K562 (cell line): ENCODE data around the gene CXCR5. TPM values are rescaled to one million over a fixed set of nuclear protein-coding genes. Genes with fewer than 3 reads are reported as not detected.

Experiments used
- ATAC-seq: fragments of 200-7000 bp; cut with Tn5 transposase; 3 replicates; pipeline ENCODE4 v1.9.1; 2020; ENCODE audit warnings: moderate library complexity
- BruUV-seq: library from RNA; stranded (reverse); fragments of 400-500 nt; replicated peaks from 2 replicates; lab custom pipeline; 2021; lab: Mats Ljungman, UMichigan
- CTCF ChIA-PET: fragments of 300-600 bp; formaldehyde crosslinking; extraction: SDS; loops from one replicate; lab custom pipeline; 2021; ENCODE audit warnings: low intra/inter-chr PET ratio; lab: Yijun Ruan, JAX
- POLR2A ChIA-PET: fragments of 300-600, 350-650 bp; sonication (Branson Sonifier 250); formaldehyde crosslinking; extraction: SDS; loops from one replicate; lab custom pipeline; 2021; ENCODE audit warnings: antibody characterized with exemption, inconsistent platforms; lab: Yijun Ruan, JAX
- DNase-seq, 4 experiments: peaks; one replicate each; pipeline versions ENCODE4 v3.0.0 to v3.0.0-alpha.2; 2011 to 2018; ENCODE audit warnings: low spot score in 3 of 4, mixed read lengths in 3 of 4; ENCODE audit errors: extremely low read depth in 1 of 4
- FAIRE-seq: peaks from 2 replicates; lab custom pipeline; 2011; peaks lifted over from hg19 to GRCh38; lab: Jason Lieb, UNC
- H2AFZ ChIP-seq: 2 replicates; pipeline ENCODE4 v1.6.0; 2011; ENCODE audit warnings: low read depth, low read length, control low read depth, inconsistent platforms
- H3K27ac ChIP-seq: fragments of 200-600 bp; 3 replicates; pipeline ENCODE4 v1.8.0; 2011; ENCODE audit warnings: low read depth, mild to moderate bottlenecking, control low read depth, inconsistent platforms, low read length, moderate library complexity, mixed read lengths; ENCODE audit errors: extremely low read depth
- H3K27me3 ChIP-seq, 2 experiments: fragments of 300-600 bp in 1 of 2; 2 replicates in 1 of 2; 3 replicates in 1 of 2; pipeline versions ENCODE4 v1.6.0 to v1.8.0; 2011; ENCODE audit warnings: inconsistent platforms in 2 of 2, low read length in 2 of 2, mild to moderate bottlenecking in 1 of 2, mixed read lengths in 1 of 2, moderate library complexity in 1 of 2; ENCODE audit not compliant: control insufficient read depth in 2 of 2, insufficient read depth in 2 of 2
- H3K36me3 ChIP-seq: fragments of 300-600 bp; 3 replicates; pipeline ENCODE4 v1.8.0; 2011; ENCODE audit warnings: mild to moderate bottlenecking, low read length, inconsistent platforms; ENCODE audit not compliant: control insufficient read depth, insufficient read depth
- H3K4me1 ChIP-seq, 2 experiments: fragments of 200-600 bp in 1 of 2; replicated peaks in 1 of 2; 2 replicates in 1 of 2; 3 replicates in 1 of 2; pipeline versions ENCODE4 v1.5.1 to v1.8.0; 2011; ENCODE audit warnings: inconsistent platforms in 2 of 2, low read length in 2 of 2, mild to moderate bottlenecking in 1 of 2, mixed read lengths in 1 of 2, moderate library complexity in 1 of 2; ENCODE audit not compliant: control insufficient read depth in 2 of 2, insufficient read depth in 2 of 2
- H3K4me2 ChIP-seq: 2 replicates; pipeline ENCODE4 v1.6.1; 2011; ENCODE audit warnings: low read length, control low read depth, inconsistent platforms, mixed read lengths; ENCODE audit not compliant: insufficient read depth
- H3K4me3 ChIP-seq: fragments of 200-600 bp; sonication (generic), shearing (Covaris generic); 2 replicates; pipeline ENCODE4 v1.5.1; 2016; ENCODE audit warnings: control low read depth, inconsistent platforms
- H3K79me2 ChIP-seq: fragments of 200-600 bp; 3 replicates; pipeline ENCODE4 v1.8.0; 2011; ENCODE audit warnings: low read length, inconsistent platforms; ENCODE audit not compliant: control insufficient read depth, insufficient read depth
- H3K9ac ChIP-seq, 2 experiments: 2 replicates each; pipeline versions ENCODE4 v1.6.0 to v1.6.1; 2011; ENCODE audit warnings: low read depth in 2 of 2, low read length in 2 of 2, control low read depth in 1 of 2, inconsistent platforms in 1 of 2, mild to moderate bottlenecking in 1 of 2, mixed read lengths in 1 of 2; ENCODE audit not compliant: insufficient read depth in 1 of 2
- H3K9me1 ChIP-seq: one replicate; pipeline ENCODE4 v1.6.0; 2011; ENCODE audit warnings: inconsistent platforms, mild to moderate bottlenecking, low read length, moderate library complexity; ENCODE audit not compliant: control insufficient read depth, insufficient read depth
- H3K9me3 ChIP-seq: replicated peaks from 2 replicates; pipeline ENCODE4 v1.5.1; 2011; ENCODE audit warnings: low read depth, low read length, inconsistent platforms; ENCODE audit not compliant: control insufficient read depth, insufficient read depth
- H4K20me1 ChIP-seq: replicated peaks from 2 replicates; pipeline ENCODE4 v1.6.1; 2011; ENCODE audit warnings: low read length, inconsistent platforms, mixed read lengths; ENCODE audit not compliant: control insufficient read depth, insufficient read depth
- GTF2A2 ChIP-seq: IDR thresholded peaks from 2 replicates; pipeline ENCODE4 v1.6.1; 2016; ENCODE audit warnings: mild to moderate bottlenecking, missing genetic modification characterization, missing compliant biosample characterization
- HNRNPL ChIP-seq: fragments of 200-400 bp; formaldehyde crosslinking; IDR thresholded peaks from 2 replicates; pipeline ENCODE4 v1.6.1; 2017; ENCODE audit warnings: low read depth, mild to moderate bottlenecking, low read length
- RBFOX2 ChIP-seq: fragments of 200-400 bp; formaldehyde crosslinking; IDR thresholded peaks from 2 replicates; pipeline ENCODE4 v1.6.1; 2017; ENCODE audit warnings: low read depth, mild to moderate bottlenecking, low read length, moderate library complexity
- TGIF2 ChIP-seq: sonication (generic); formaldehyde crosslinking; IDR thresholded peaks from 2 replicates; pipeline ENCODE4 v1.8.1; 2022; ENCODE audit warnings: mild to moderate bottlenecking, missing genetic modification reagents, moderate library complexity
- ZFX ChIP-seq: sonication (generic); formaldehyde crosslinking; IDR thresholded peaks from 2 replicates; pipeline ENCODE4 v1.8.0; 2022; ENCODE audit warnings: mild to moderate bottlenecking, missing genetic modification reagents, moderate library complexity
- WGBS: fragments of 100-300 bp; shearing (Covaris generic); methylation state at CpG from one replicate; pipeline ENCODE4 v1.1.6; 2016; ENCODE audit warnings: low coverage, mixed read lengths; ENCODE audit not compliant: insufficient coverage; ENCODE audit errors: missing lambda C conversion rate; 5-methylcytosine and 5-hydroxymethylcytosine counted together
- in situ Hi-C: fragments of 300-500 bp; cut with MboI; formaldehyde crosslinking; loops from 4 replicates; pipeline ENCODE4 v1.15.0; 2018; ENCODE audit warnings: inconsistent platforms, mixed read lengths
- intact Hi-C: fragments of 100-400 bp; cut with micrococcal nuclease; formaldehyde crosslinking; loops from 2 replicates; pipeline ENCODE4 v1.14.2; 2022
- polyA plus RNA-seq, 8 experiments: library from polyadenylated mRNA; depleted of rRNA in 4 of 8; stranded (reverse) in 5 of 8; unstranded in 3 of 8; fragments of >200 nt; fragmentation: Nextera tagmentation in 2 of 8; fragmentation: Illumina TruSeq in 1 of 8; extraction: Ambion mirVana in 2 of 8; extraction: Trizol in 1 of 8; gene quantifications; 2 replicates each; pipeline versions ENCODE4 v1.2.1 to v1.2.3, GENCODE V29; 2011 to 2014; ENCODE audit warnings: inconsistent platforms in 1 of 8, missing spikeins in 1 of 8
- total RNA-seq, 7 experiments: library from RNA; depleted of rRNA in 6 of 7; stranded (reverse); fragments of >200 nt in 6 of 7; fragmentation: Illumina TruSeq in 2 of 7; extraction: Trizol in 2 of 7; gene quantifications; 2 replicates each; pipeline versions ENCODE4 v1.2.1 to v1.2.3, GENCODE V29; 2011 to 2021; ENCODE audit warnings: low replicate concordance in 1 of 7
- TF ChIP-seq, protein P1 (sequence below): sonication (generic); formaldehyde crosslinking; IDR thresholded peaks from 2 replicates; pipeline ENCODE4 v1.8.0; 2022; ENCODE audit warnings: missing genetic modification reagents, mild to moderate bottlenecking, moderate library complexity, borderline replicate concordance
- TF ChIP-seq, protein P2 (sequence below): sonication (generic); formaldehyde crosslinking; IDR thresholded peaks from 2 replicates; pipeline ENCODE4 v1.8.0; 2022; ENCODE audit warnings: mild to moderate bottlenecking, missing genetic modification reagents, borderline replicate concordance
- TF ChIP-seq, protein P3 (sequence below): sonication (generic); formaldehyde crosslinking; IDR thresholded peaks from 2 replicates; pipeline ENCODE4 v1.8.1; 2023; ENCODE audit warnings: mild to moderate bottlenecking, missing genetic modification reagents

Gene CXCR5
- total and polyA plus RNA-seq, 9 of the 15 experiments (the other 6 are each of a cell fraction or from before 2014, with no cell fraction given), result 0.03 to 0.06 TPM; not detected in 7

DNA sequence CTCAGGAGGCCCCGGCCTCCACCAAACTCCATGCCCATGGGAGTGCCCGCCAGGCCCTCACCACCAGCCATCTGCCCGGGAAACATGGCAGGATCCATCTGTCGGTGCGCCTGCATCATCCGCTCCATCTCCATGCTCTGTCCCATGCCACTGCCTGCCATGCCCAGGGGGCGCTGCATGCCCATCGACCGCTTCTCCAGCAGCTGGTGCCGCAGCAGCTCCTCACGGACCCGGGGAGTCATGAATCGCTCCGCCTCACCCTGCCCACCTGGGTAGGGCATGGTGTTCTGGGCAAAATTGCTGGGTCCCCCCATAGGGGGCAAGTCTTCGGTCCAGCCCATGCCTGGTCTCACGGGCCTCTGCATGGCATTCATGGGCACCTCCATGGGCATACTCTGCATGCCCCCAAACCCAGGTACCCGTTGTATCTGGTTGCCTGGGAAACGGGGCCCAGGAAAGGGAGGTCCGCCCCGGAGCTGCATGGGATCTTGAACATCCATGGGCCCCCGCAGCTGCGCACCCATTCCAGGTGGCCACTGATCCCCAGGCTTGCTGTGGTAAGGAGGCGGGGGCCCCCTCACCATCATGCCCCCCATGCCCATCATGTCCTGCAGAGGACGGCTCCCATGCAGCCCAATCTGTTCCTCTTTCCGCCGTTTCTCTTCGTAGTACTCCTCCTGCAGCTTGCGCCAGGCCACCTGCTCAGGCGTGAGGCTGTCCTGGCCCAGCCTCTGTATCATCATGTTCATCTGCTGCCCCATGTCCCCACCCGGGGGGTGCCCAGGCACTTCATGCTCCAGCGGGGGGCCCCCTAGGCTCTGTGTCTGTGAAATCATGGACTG is 18.0 kb downstream of the CXCR5 start:
- BruUV-seq, result no TSS peak
- intact Hi-C loops, result no loop called here

More for the DNA sequence above, 18.0 kb downstream of the CXCR5 start:
- Histone ChIP-seq H3K27ac (no peak overlapping the region), H3K4me3 (no peak overlapping the region), H3K9me3 (no peaks in the 10 kb centered on the region; the same call in 1 of the 2 replicates), H3K9me1 (no peaks in the 10 kb centered on the region), H3K9ac (no peak overlapping the region), H4K20me1 (no peaks in the 10 kb centered on the region), H3K4me2 (no peak overlapping the region), H3K36me3 (peaks cover 51% of the 10 kb centered on the region; the same call in 2 of the 3 replicates), H3K27me3 (no peaks in the 10 kb centered on the region), H3K79me2 (no peaks in the 10 kb centered on the region), H2AFZ (no peak overlapping the region), H3K4me1 (peaks cover 0 to 30% of the 10 kb centered on the region in 2 experiments; a peak in 2 of 5 replicates)
- TF ChIP-seq, protein P1, sequence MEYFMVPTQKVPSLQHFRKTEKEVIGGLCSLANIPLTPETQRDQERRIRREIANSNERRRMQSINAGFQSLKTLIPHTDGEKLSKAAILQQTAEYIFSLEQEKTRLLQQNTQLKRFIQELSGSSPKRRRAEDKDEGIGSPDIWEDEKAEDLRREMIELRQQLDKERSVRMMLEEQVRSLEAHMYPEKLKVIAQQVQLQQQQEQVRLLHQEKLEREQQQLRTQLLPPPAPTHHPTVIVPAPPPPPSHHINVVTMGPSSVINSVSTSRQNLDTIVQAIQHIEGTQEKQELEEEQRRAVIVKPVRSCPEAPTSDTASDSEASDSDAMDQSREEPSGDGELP (CRISPR knock-in tag), result 0 out of 2 replicates have a peak, but pooled peaks have one; percentile 15
- TF ChIP-seq RBFOX2 (0 out of 2 replicates have a peak, but pooled peaks have one; percentile 4), TGIF2 (CRISPR knock-in tag) (no peak), HNRNPL (0 out of 2 replicates have a peak, but pooled peaks have one; percentile 43), GTF2A2 (tag) (no peak), ZFX (no peak)
- TF ChIP-seq, protein P2, sequence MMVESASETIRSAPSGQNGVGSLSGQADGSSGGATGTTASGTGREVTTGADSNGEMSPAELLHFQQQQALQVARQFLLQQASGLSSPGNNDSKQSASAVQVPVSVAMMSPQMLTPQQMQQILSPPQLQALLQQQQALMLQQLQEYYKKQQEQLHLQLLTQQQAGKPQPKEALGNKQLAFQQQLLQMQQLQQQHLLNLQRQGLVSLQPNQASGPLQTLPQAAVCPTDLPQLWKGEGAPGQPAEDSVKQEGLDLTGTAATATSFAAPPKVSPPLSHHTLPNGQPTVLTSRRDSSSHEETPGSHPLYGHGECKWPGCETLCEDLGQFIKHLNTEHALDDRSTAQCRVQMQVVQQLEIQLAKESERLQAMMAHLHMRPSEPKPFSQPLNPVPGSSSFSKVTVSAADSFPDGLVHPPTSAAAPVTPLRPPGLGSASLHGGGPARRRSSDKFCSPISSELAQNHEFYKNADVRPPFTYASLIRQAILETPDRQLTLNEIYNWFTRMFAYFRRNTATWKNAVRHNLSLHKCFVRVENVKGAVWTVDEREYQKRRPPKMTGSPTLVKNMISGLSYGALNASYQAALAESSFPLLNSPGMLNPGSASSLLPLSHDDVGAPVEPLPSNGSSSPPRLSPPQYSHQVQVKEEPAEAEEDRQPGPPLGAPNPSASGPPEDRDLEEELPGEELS (CRISPR knock-in tag), result no peak
- TF ChIP-seq, protein P3, sequence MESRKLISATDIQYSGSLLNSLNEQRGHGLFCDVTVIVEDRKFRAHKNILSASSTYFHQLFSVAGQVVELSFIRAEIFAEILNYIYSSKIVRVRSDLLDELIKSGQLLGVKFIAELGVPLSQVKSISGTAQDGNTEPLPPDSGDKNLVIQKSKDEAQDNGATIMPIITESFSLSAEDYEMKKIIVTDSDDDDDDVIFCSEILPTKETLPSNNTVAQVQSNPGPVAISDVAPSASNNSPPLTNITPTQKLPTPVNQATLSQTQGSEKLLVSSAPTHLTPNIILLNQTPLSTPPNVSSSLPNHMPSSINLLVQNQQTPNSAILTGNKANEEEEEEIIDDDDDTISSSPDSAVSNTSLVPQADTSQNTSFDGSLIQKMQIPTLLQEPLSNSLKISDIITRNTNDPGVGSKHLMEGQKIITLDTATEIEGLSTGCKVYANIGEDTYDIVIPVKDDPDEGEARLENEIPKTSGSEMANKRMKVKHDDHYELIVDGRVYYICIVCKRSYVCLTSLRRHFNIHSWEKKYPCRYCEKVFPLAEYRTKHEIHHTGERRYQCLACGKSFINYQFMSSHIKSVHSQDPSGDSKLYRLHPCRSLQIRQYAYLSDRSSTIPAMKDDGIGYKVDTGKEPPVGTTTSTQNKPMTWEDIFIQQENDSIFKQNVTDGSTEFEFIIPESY (CRISPR knock-in tag), result 0 out of 2 replicates have a peak, but pooled peaks have one; percentile 35
- 93% methylated on average over 26 of the region's 31 CpGs for WGBS
- FAIRE-seq (no peak), ATAC-seq (no peak), DNase-seq (no peak)
- ChIA-PET POLR2A (no interaction called here), CTCF (no interaction called here)
- in situ Hi-C loops, result no loop called here
